HCT116 (cell line): Measurements from ENCODE around the gene KLHL10. TPM values are rescaled to one million over a fixed set of nuclear protein-coding genes. Genes with fewer than 3 reads are reported as not detected.

ENCODE experiments used
- ATAC-seq: fragments of 200-7000 bp; cut with Tn5 transposase; 2 replicates; pipeline ENCODE4 v1.9.1; 2020; ENCODE audit warnings: mild to moderate bottlenecking, moderate library complexity
- BruUV-seq: library from RNA; stranded (reverse); fragments of 400-500 nt; replicated peaks from 2 replicates; lab custom pipeline; 2021; lab: Mats Ljungman, UMichigan
- CTCF ChIA-PET: fragments of 300-600 bp; sonication (Branson Sonifier 250); formaldehyde crosslinking; loops from one replicate; lab custom pipeline; 2021; ENCODE audit warnings: antibody characterized with exemption; lab: Charles Lee
- POLR2A ChIA-PET: fragments of 300-600, 350-600 bp; sonication (Branson Sonifier 250); formaldehyde crosslinking; loops from one replicate; lab custom pipeline; 2021; ENCODE audit warnings: antibody characterized with exemption; lab: Charles Lee
- RAD21 ChIA-PET, 2 experiments: fragments of 300-600 bp; sonication (Branson Sonifier 250); formaldehyde crosslinking; loops; one replicate each; lab custom pipeline; 2023; ENCODE audit warnings: low total read pairs in 2 of 2; ENCODE audit not compliant: uncharacterized antibody in 2 of 2, unreplicated experiment in 2 of 2, low non-redundant PET in 1 of 2; lab: Charles Lee
- DNase-seq: peaks from one replicate; pipeline ENCODE4 v3.0.0-alpha.2; 2010; ENCODE audit warnings: low read depth, low spot score
- H2AFZ ChIP-seq: fragments of 200-600 bp; shearing (Covaris generic), sonication (generic); 2 replicates; pipeline ENCODE4 v1.6.1; 2017; ENCODE audit warnings: low read depth, mixed run types, mixed read lengths, antibody characterized with exemption, low read length; ENCODE audit not compliant: poor library complexity, severe bottlenecking
- H3K27ac ChIP-seq: 2 replicates; pipeline ENCODE4 v1.5.1; 2012; ENCODE audit warnings: low read depth, low read length
- H3K27me3 ChIP-seq: fragments of 200-600 bp; sonication (generic); 2 replicates; pipeline ENCODE4 v1.6.1; 2016; ENCODE audit warnings: mixed run types, low read length, mixed read lengths; ENCODE audit not compliant: insufficient read depth
- H3K36me3 ChIP-seq, 2 experiments: fragments of 200-500 bp in 1 of 2; fragments of 200-600 bp in 1 of 2; sonication (Bioruptor generic) in 1 of 2; sonication (generic) in 1 of 2; 2 replicates each; pipeline versions ENCODE4 v1.5.1 to v1.6.1; 2014 to 2016; ENCODE audit warnings: low read length in 2 of 2, inconsistent platforms in 1 of 2, mixed read lengths in 1 of 2, mixed run types in 1 of 2; ENCODE audit not compliant: insufficient read depth in 2 of 2, control insufficient read depth in 1 of 2
- H3K4me1 ChIP-seq, 2 experiments: fragments of 200-600 bp in 1 of 2; sonication (generic) in 1 of 2; 2 replicates each; pipeline versions ENCODE4 v1.5.1 to v1.6.1; 2012 to 2017; ENCODE audit warnings: low read length in 2 of 2, inconsistent platforms in 1 of 2, mild to moderate bottlenecking in 1 of 2, mixed read lengths in 1 of 2, mixed run types in 1 of 2, moderate library complexity in 1 of 2; ENCODE audit not compliant: insufficient read depth in 2 of 2, control insufficient read depth in 1 of 2
- H3K4me2 ChIP-seq: fragments of 200-600 bp; sonication (generic); 2 replicates; pipeline ENCODE4 v1.6.1; 2017; ENCODE audit warnings: mixed run types, low read length, mixed read lengths
- H3K4me3 ChIP-seq, 2 experiments: fragments of 200-600 bp in 1 of 2; sonication (generic) in 1 of 2; replicated peaks in 1 of 2; 2 replicates each; pipeline ENCODE4 v1.5.1; 2011 to 2016; ENCODE audit warnings: low read length in 2 of 2, control low read depth in 1 of 2, low read depth in 1 of 2, mild to moderate bottlenecking in 1 of 2, mixed read lengths in 1 of 2, mixed run types in 1 of 2
- H3K79me2 ChIP-seq: fragments of 200-600 bp; sonication (generic); 2 replicates; pipeline ENCODE4 v1.6.1; 2017; ENCODE audit warnings: mild to moderate bottlenecking, mixed run types, low read length, moderate library complexity, mixed read lengths; ENCODE audit not compliant: insufficient read depth
- H3K9ac ChIP-seq: fragments of 200-600 bp; sonication (generic); 2 replicates; pipeline ENCODE4 v1.6.1; 2016; ENCODE audit warnings: low read length, mixed read lengths
- H3K9me2 ChIP-seq: fragments of 200-600 bp; sonication (generic), shearing (Covaris generic); 2 replicates; pipeline ENCODE4 v1.6.1; 2017; ENCODE audit warnings: mixed run types, mild to moderate bottlenecking, moderate library complexity; ENCODE audit not compliant: insufficient read depth
- H3K9me3 ChIP-seq, 2 experiments: fragments of 200-500 bp in 1 of 2; fragments of 200-600 bp in 1 of 2; sonication (Bioruptor generic) in 1 of 2; sonication (generic) in 1 of 2; 2 replicates each; pipeline ENCODE4 v1.6.1; 2014 to 2017; ENCODE audit warnings: low read length in 2 of 2, mixed read lengths in 2 of 2, inconsistent platforms in 1 of 2, low read depth in 1 of 2, mild to moderate bottlenecking in 1 of 2, mixed run types in 1 of 2, moderate library complexity in 1 of 2; ENCODE audit not compliant: control insufficient read depth in 1 of 2, insufficient read depth in 1 of 2
- H4K20me1 ChIP-seq: fragments of 200-600 bp; sonication (generic), shearing (Covaris generic); 2 replicates; pipeline ENCODE4 v1.6.1; 2017; ENCODE audit warnings: mixed run types, mild to moderate bottlenecking, moderate library complexity; ENCODE audit not compliant: insufficient read depth
- ATF3 ChIP-seq: IDR thresholded peaks from 2 replicates; pipeline ENCODE4 v1.6.1; 2012
- EGR1 ChIP-seq: IDR thresholded peaks from 2 replicates; pipeline ENCODE4 v1.6.1; 2012; ENCODE audit warnings: low read depth
- JUND ChIP-seq: IDR thresholded peaks from 2 replicates; pipeline ENCODE4 v1.6.1; 2012
- POLR2A ChIP-seq: IDR thresholded peaks from 2 replicates; pipeline ENCODE4 v1.7.0; 2011; ENCODE audit warnings: borderline replicate concordance; ENCODE audit not compliant: insufficient read depth, insufficient read length; ENCODE audit errors: extremely low read depth
- REST ChIP-seq: IDR thresholded peaks from 2 replicates; pipeline ENCODE4 v1.6.1; 2012; ENCODE audit warnings: low read depth
- intact Hi-C: fragments of 100-400 bp; cut with micrococcal nuclease; formaldehyde crosslinking; loops from 2 replicates; pipeline ENCODE4 v1.10.0; 2022
- total RNA-seq: library from RNA; stranded (reverse); gene quantifications from one replicate; pipeline ENCODE4 v1.2.1, GENCODE V29; 2021; ENCODE audit not compliant: unreplicated experiment
- TF ChIP-seq, protein P1 (sequence below): IDR thresholded peaks from 2 replicates; pipeline ENCODE4 v1.6.1; 2011; ENCODE audit warnings: mild to moderate bottlenecking, low read length, moderate library complexity; ENCODE audit not compliant: insufficient replicate concordance; ENCODE audit errors: extremely low read depth

The KLHL10 gene
- total RNA-seq, 1 experiment from 2014 or later, result not detected

DNA sequence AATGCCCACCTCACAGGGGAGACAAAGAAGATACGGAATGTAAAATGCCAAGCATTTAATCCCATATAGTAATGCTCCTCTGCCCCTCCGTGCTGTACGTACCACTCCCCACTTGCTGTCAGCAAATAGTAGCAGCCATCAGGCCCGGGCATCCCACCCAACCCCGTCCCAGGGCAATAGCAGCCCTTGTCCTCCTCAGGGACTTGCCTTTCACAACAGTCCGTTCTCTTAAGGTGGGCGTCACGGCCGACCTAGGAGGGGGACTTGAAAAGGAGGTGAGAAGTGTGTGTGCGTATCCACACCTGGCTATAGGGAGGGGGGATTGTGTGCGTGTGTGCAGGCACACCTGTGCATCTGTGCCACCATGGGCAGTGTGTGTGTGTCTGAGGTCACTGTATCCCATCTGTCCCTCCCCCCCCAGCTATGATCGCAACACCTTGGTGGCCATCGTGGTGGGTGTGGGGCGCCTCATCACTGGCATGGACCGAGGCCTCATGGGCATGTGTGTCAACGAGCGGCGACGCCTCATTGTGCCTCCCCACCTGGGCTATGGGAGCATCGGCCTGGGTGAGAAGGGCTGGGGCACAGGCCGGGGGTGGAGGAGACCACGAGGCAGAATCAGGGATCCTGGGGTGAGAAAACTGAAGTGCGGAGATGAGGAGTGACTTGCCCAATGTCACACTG lies 20.8 kb upstream of the KLHL10 start:
- Histone ChIP-seq H3K79me2 (peaks cover 20% of the 10 kb centered on the region; the same call in 1 of the 2 replicates), H3K4me1 (peaks cover 2 to 20% of the 10 kb centered on the region in 2 experiments; a peak in 3 of 4 replicates), H3K9me3 (no peaks in the 10 kb centered on the region), H4K20me1 (no peaks in the 10 kb centered on the region), H3K27me3 (no peaks in the 10 kb centered on the region), H3K9ac (no peak overlapping the region), H2AFZ (no peak overlapping the region), H3K27ac (no peak overlapping the region), H3K36me3 (no peaks in the 10 kb centered on the region; a peak in 1 of 4 replicates), H3K4me2 (no peak overlapping the region), H3K9me2 (no peaks in the 10 kb centered on the region), H3K4me3 (no peak overlapping the region)
- ChIA-PET CTCF (no interaction called here), POLR2A (no interaction called here), RAD21 (no interaction called here)
- no TSS peak for BruUV-seq
- intact Hi-C loops, result no loop called here
- TF ChIP-seq REST (no peak), JUND (no peak), ATF3 (no peak), POLR2A (no peak), EGR1 (no peak)
- TF ChIP-seq, protein P1, sequence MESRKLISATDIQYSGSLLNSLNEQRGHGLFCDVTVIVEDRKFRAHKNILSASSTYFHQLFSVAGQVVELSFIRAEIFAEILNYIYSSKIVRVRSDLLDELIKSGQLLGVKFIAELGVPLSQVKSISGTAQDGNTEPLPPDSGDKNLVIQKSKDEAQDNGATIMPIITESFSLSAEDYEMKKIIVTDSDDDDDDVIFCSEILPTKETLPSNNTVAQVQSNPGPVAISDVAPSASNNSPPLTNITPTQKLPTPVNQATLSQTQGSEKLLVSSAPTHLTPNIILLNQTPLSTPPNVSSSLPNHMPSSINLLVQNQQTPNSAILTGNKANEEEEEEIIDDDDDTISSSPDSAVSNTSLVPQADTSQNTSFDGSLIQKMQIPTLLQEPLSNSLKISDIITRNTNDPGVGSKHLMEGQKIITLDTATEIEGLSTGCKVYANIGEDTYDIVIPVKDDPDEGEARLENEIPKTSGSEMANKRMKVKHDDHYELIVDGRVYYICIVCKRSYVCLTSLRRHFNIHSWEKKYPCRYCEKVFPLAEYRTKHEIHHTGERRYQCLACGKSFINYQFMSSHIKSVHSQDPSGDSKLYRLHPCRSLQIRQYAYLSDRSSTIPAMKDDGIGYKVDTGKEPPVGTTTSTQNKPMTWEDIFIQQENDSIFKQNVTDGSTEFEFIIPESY, result no peak
- no peak for DNase-seq
- ATAC-seq, result no peak
